Ovary (tissue), 10 donors: ENCODE data around the gene BMP8B. TPM values are rescaled to one million over a fixed set of nuclear protein-coding genes. Genes with fewer than 3 reads are reported as not detected.

Experiments
- DNase-seq, 5 donors: peaks; one replicate each; pipeline ENCODE4 v3.0.0-alpha.2; 2019 to 2020
- H3K27ac ChIP-seq, 2 donors: fragments of 200-600 bp; one replicate each; pipeline versions ENCODE4 v1.5.1 to v1.8.0; 2019 to 2022
- H3K27me3 ChIP-seq: fragments of 200-600 bp; one replicate; pipeline ENCODE4 v1.8.0; 2022
- H3K36me3 ChIP-seq: fragments of 200-600 bp; sonication (generic); one replicate; pipeline ENCODE4 v1.5.1; 2019
- H3K4me1 ChIP-seq: one replicate; pipeline ENCODE4 v1.8.1; 2013; ENCODE audit warnings: mild to moderate bottlenecking, moderate library complexity; ENCODE audit not compliant: insufficient read depth
- H3K4me3 ChIP-seq: fragments of 200-600 bp; sonication (generic); one replicate; pipeline ENCODE4 v1.5.1; 2017
- H3K9me3 ChIP-seq, 2 donors: fragments of 200-600 bp in 1 of 2; sonication (generic) in 1 of 2; one replicate each; pipeline versions ENCODE4 v1.5.1 to v1.8.1; 2013 to 2019; ENCODE audit warnings: mild to moderate bottlenecking in 1 of 2, moderate library complexity in 1 of 2
- EP300 ChIP-seq: sonication (generic); formaldehyde crosslinking; IDR thresholded peaks from one replicate; pipeline ENCODE4 v1.6.1; 2017; ENCODE audit warnings: antibody characterized with exemption
- POLR2A ChIP-seq: fragments of 450-650 bp; IDR thresholded peaks from one replicate; pipeline ENCODE4 v1.6.1; 2017; ENCODE audit warnings: antibody characterized with exemption, mild to moderate bottlenecking, moderate library complexity
- WGBS, 3 donors: extraction: QIAGEN DNeasy Blood & Tissue Kit in 1 of 3; methylation state at CpG; one replicate each; pipeline versions ENCODE4 v1.1.5 to v1.1.7; 2013 to 2017; 5-methylcytosine and 5-hydroxymethylcytosine counted together
- intact Hi-C, 4 donors: fragments of 100-400 bp; cut with DNase I; formaldehyde crosslinking; loops; one replicate each; pipeline versions ENCODE4 v1.11.0 to v1.15.1; 2022 to 2023
- long read RNA-seq, 3 donors: library from polyadenylated mRNA in 2 of 3; unstranded in 2 of 3; transcript quantifications; one replicate each; pipeline ENCODE4 v2.0.0 and lab custom pipeline, GENCODE V29; 2021 to 2026
- polyA plus RNA-seq, 2 donors: library from polyadenylated mRNA; stranded (reverse); fragments of 200-250 nt in 1 of 2; fragments of 350-450 nt in 1 of 2; fragmentation: Illumina TruSeq in 1 of 2; extraction: RNeasy Lipid Tissue Mini Kit (QIAGEN cat#74804) in 1 of 2; gene quantifications; one replicate each; pipeline ENCODE4 v1.2.3, GENCODE V29; 2013 to 2014
- total RNA-seq, 7 donors: library from RNA; depleted of rRNA in 2 of 7; stranded (reverse); fragments of >200 nt in 2 of 7; fragmentation: NEBNext Ultra II Directional in 3 of 7; extraction: Animal tissue kit (Norgen Biotek cat#: 25700) in 3 of 7; gene quantifications; one replicate each; pipeline versions ENCODE4 v1.1.0 to v1.2.4, GENCODE V29; 2016 to 2023
- TF ChIP-seq, protein P1 (sequence below), 3 donors: fragments of 450-650 bp in 2 of 3; fragments of 200-600 bp in 1 of 3; IDR thresholded peaks; one replicate each; pipeline versions ENCODE4 v1.5.1 to v1.8.0; 2016 to 2022; ENCODE audit warnings: antibody characterized with exemption in 3 of 3, mild to moderate bottlenecking in 1 of 3
- donor health status: DM: no; HTN: no; CAD: no; lungs with moderate emphysema.
- donor health status: DM: no; HTN: no; CAD: no.
- donor health status: Bipolar disorder and iron deficiency.
- donor health status: DM: yes; HTN: yes; CAD: no.
- donor health status: DM: no; HTN: no; CAD: no.
- donor health status: DM: yes; HTN: yes; CAD: no.

BMP8B gene, protein sequence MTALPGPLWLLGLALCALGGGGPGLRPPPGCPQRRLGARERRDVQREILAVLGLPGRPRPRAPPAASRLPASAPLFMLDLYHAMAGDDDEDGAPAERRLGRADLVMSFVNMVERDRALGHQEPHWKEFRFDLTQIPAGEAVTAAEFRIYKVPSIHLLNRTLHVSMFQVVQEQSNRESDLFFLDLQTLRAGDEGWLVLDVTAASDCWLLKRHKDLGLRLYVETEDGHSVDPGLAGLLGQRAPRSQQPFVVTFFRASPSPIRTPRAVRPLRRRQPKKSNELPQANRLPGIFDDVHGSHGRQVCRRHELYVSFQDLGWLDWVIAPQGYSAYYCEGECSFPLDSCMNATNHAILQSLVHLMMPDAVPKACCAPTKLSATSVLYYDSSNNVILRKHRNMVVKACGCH
- total RNA-seq (under 1 TPM in 6 of 7 donors, not detected in 1; 0.20 to 0.95 (median 0.38) TPM), polyA plus RNA-seq (1 to 10 TPM in 1 of 2 donors, under 1 TPM in 1; 0.16 to 1.4 TPM)
- long read RNA-seq, donor 1: 0 reads
- long read RNA-seq, donor 2: 0 reads
- long read RNA-seq, donor 3: 0 reads

DNA sequence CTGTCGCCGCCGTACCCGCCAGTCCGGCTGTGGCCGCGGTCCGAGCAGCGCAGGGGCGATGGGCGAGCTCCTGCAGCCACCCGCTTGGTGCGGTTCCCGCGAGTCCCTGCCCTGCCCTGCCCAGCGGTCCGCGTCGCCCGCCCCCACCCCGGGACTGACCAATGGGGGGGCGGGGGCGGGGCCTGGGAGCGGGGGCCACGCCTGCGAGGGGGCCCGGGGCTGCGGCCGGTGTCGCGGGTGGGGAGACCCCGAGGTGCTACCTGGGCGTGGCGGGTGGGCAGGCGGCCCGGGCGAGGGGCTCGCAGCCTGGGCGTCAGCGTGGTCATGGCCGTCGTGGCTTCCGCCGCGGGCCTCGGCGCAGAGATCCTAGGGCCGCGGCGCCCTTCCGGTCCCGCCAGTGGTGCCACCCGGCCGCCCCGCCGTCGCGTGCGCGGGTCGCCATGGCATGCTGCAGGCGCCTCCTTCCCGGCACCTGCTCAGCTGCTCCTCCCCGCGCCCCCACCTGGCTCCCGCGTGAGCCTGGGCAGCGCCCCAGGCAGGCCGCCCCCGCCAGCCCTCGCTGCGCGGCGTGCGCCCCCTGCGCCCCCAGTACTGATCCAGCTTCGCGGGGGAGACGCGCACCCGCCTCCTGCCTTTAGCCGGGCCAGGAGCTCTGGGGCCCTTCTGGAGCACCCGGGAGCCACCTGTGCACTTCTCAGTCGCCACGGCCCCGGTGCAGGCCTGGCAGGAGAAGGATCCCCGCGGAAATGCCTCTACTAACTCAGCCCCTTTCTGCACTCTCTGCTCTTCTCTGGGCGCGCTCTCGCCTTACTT lies at the start of gene BMP8B:
Gene BMP8B (minus strand): TSS at position 108 of the 813 bp plus-strand sequence. CDS start 380 bp downstream, outside the sequence.
- Histone ChIP-seq H3K27ac (no peak within 1 kb of the TSS), H3K27me3 (no peaks in the 10 kb centered on the region), H3K36me3 (no peaks in the 10 kb centered on the region), H3K9me3 (no peaks in the 10 kb centered on the region), H3K4me3 (peak within 1 kb of the TSS; percentile 24), H3K4me1 (no peaks in the 10 kb centered on the region)
- DNase-seq: no peak
- 1 to 4% (median 1%) methylated on average over 20 to 91 of the region's 91 CpGs for WGBS, 3 donors
- TF ChIP-seq, protein P1, sequence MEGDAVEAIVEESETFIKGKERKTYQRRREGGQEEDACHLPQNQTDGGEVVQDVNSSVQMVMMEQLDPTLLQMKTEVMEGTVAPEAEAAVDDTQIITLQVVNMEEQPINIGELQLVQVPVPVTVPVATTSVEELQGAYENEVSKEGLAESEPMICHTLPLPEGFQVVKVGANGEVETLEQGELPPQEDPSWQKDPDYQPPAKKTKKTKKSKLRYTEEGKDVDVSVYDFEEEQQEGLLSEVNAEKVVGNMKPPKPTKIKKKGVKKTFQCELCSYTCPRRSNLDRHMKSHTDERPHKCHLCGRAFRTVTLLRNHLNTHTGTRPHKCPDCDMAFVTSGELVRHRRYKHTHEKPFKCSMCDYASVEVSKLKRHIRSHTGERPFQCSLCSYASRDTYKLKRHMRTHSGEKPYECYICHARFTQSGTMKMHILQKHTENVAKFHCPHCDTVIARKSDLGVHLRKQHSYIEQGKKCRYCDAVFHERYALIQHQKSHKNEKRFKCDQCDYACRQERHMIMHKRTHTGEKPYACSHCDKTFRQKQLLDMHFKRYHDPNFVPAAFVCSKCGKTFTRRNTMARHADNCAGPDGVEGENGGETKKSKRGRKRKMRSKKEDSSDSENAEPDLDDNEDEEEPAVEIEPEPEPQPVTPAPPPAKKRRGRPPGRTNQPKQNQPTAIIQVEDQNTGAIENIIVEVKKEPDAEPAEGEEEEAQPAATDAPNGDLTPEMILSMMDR (IDR thresholded peaks at IDR 0.05): no peak
- no peak for TF ChIP-seq EP300
- no peak for TF ChIP-seq POLR2A
- intact Hi-C loops: no loop called here

DNA sequence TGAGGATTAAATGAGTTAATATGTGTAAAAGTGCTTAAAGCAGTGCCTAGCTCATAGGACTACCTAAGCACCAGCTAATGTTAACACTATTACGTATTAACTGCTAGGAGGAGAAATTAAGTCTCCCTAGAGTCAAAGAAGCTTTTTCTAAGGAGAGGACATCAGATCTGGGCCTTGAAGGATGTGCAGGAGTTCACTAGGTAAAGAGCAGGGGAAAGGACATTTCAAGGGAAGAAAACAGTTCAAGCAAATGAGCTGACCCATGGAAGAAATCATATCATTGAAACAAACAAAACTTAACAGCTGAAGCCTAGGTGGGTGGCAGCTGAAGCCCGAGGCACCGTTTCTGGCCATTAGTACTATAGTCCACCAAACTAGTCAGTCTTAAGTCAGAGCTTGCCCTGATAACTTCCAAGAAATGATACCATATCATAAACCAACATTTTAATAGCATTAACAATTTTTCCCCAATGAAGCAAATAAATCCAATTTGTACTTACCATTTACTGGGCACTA lies 48.0 kb upstream of the BMP8B start:
- Histone ChIP-seq H3K4me1 (no peaks in the 10 kb centered on the region), H3K4me3 (no peak overlapping the region), H3K36me3 (no peaks in the 10 kb centered on the region), H3K9me3 (no peaks in the 10 kb centered on the region), H3K27me3 (no peaks in the 10 kb centered on the region), H3K27ac (no peak overlapping the region)
- 92 to 95% (median 94%) methylated on average over 3 of the region's 3 CpGs for WGBS, 3 donors
- no peak for TF ChIP-seq POLR2A
- TF ChIP-seq EP300: no peak
- TF ChIP-seq, protein P1 (IDR thresholded peaks at IDR 0.05): no peak
- no peak for DNase-seq
- intact Hi-C loops: no loop called here

DNA sequence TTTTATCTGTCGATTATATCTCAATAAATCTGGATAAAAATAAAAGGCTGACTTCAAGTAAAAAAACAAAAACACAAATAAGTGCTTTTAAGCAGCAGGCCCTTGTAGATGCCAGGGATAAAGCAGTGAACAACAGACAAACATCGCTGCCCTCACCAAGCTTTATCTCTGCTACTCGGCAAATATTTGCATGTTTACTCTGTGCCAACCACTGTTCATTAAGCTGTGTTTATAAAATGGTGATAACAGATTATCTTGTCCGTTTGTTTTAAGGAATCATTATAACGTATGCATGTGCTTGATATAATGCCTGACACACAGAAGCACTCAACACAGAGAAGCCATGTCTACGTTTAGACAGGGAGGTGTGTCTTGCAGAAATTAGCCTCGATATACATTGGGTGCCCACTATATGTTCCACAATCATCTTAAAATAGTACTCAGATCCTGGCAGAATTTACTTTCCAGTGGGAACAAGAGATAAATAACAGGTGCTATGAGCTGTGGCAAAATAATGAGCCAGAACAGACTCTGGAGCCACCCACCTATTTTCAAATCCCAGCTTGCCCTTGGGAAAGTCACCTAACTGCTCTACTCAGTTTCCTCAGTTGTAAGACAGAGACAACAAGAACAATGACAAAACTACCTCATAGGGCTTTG lies 47.4 kb upstream of the BMP8B start:
- intact Hi-C loops: no loop called here
- 69 to 74% (median 73%) methylated on average over 7 of the region's 7 CpGs for WGBS, 3 donors
- TF ChIP-seq POLR2A (no peak), EP300 (no peak)
- TF ChIP-seq, protein P1 (IDR thresholded peaks at IDR 0.05): no peak

DNA sequence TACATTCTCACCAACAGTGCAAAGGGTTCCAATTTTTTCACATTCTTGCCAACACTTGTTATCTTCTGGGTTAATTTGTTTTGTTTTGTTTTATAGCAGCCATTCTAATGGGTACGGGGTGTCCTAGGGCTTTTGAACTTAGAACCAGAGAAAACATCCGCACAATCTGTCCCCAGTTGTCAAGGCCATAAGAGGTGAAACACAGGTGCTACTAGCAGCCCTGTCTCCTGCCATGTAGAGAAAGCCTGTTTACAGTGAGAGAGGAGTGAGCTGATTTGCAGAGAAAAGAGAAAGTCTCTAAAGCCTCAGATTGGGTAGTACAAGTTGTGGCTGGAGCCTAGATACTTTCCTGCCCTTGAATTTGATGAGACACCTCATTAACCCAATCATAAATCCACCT lies 46.4 kb upstream of the BMP8B start:
- Histone ChIP-seq H3K9me3 (no peaks in the 10 kb centered on the region), H3K4me3 (no peak overlapping the region), H3K27me3 (no peaks in the 10 kb centered on the region), H3K27ac (no peak overlapping the region), H3K4me1 (no peaks in the 10 kb centered on the region), H3K36me3 (no peaks in the 10 kb centered on the region)
- intact Hi-C loops: no loop called here
- TF ChIP-seq POLR2A (no peak), EP300 (no peak)
- TF ChIP-seq, protein P1 (IDR thresholded peaks at IDR 0.05): no peak
- DNase-seq: no peak
- 16 to 45% (median 17%) methylated on average over 2 of the region's 2 CpGs for WGBS, 3 donors

More for the DNA sequence above, 47.4 kb upstream of the BMP8B start:
- Histone ChIP-seq H3K9me3 (no peaks in the 10 kb centered on the region), H3K27me3 (no peaks in the 10 kb centered on the region), H3K36me3 (no peaks in the 10 kb centered on the region), H3K4me3 (no peak overlapping the region), H3K4me1 (no peaks in the 10 kb centered on the region), H3K27ac (no peak overlapping the region)
- DNase-seq: no peak
